Kidney epithelial cell (primary cell): ENCODE measurements around the gene HERC3. TPM values are rescaled to one million over a fixed set of nuclear protein-coding genes. Genes with fewer than 3 reads are reported as not detected.

Source experiments
- DNase-seq: peaks from one replicate; pipeline ENCODE4 v3.0.0-alpha.2; 2010; ENCODE audit warnings: low read depth
- H3K27me3 ChIP-seq: 2 replicates; pipeline ENCODE4 v1.6.0; 2011; ENCODE audit warnings: low read length; ENCODE audit not compliant: control insufficient read depth, insufficient read depth
- H3K36me3 ChIP-seq: 2 replicates; pipeline ENCODE4 v1.5.1; 2011; ENCODE audit warnings: low read length; ENCODE audit not compliant: control insufficient read depth, insufficient read depth
- H3K4me3 ChIP-seq: 2 replicates; pipeline ENCODE4 v1.5.1; 2011; ENCODE audit warnings: low read depth, mild to moderate bottlenecking, control low read depth, low read length
- total RNA-seq: library from RNA; depleted of rRNA; stranded (reverse); fragments of >200 nt; gene quantifications from 2 replicates; pipeline ENCODE4 v1.2.3, GENCODE V29; 2015
- TF ChIP-seq, protein P1 (sequence below): IDR thresholded peaks from 2 replicates; pipeline ENCODE4 v1.5.1; 2011; ENCODE audit warnings: mild to moderate bottlenecking, moderate library complexity, low read length, control low read depth, inconsistent platforms; ENCODE audit not compliant: insufficient read depth, poor library complexity, severe bottlenecking

Gene HERC3
- total RNA-seq, result 6.6 and 7.2 TPM in 2 replicates

- Histone ChIP-seq H3K27me3 (no peaks in the 10 kb centered on the region), H3K36me3 (no peaks in the 10 kb centered on the region), H3K4me3 (peak within 1 kb of the TSS; percentile 84)
- no peak for DNase-seq
- TF ChIP-seq, protein P1, sequence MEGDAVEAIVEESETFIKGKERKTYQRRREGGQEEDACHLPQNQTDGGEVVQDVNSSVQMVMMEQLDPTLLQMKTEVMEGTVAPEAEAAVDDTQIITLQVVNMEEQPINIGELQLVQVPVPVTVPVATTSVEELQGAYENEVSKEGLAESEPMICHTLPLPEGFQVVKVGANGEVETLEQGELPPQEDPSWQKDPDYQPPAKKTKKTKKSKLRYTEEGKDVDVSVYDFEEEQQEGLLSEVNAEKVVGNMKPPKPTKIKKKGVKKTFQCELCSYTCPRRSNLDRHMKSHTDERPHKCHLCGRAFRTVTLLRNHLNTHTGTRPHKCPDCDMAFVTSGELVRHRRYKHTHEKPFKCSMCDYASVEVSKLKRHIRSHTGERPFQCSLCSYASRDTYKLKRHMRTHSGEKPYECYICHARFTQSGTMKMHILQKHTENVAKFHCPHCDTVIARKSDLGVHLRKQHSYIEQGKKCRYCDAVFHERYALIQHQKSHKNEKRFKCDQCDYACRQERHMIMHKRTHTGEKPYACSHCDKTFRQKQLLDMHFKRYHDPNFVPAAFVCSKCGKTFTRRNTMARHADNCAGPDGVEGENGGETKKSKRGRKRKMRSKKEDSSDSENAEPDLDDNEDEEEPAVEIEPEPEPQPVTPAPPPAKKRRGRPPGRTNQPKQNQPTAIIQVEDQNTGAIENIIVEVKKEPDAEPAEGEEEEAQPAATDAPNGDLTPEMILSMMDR, result no peak
These were observed at the start of gene HERC3 for GRCh38 chr4:88591787-88592599. Gene HERC3 (plus strand): TSS chr4:88592480. CDS start chr4:88605824, 13,344 bp downstream.

DNA sequence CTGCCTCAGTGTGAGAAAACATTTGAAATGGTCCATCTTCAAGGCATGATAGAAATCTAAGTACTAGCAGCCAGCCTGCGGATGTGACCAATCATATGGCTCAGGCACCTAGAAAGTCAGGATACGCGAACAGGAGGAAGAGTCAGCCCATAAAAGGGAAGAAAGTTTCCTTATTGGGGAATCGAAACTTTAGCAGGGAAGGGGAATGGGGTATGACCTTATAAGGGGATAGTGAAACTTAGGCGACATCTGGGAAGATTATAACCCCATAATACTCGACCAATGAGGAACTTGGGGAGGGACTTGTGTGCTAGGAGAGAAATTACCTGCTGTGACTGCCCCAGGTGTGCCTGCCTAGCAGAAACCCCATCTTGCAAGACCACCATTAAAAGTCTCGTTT lies 42.5 kb upstream of the HERC3 start:
- no peaks in the 10 kb centered on the region for H3K36me3 ChIP-seq
- H3K4me3 ChIP-seq, result no peak overlapping the region
- DNase-seq, result no peak
- no peaks in the 10 kb centered on the region for H3K27me3 ChIP-seq
- TF ChIP-seq, protein P1, result no peak

GRCh38 chr4:88567591-88567990 lies 24.7 kb upstream of the HERC3 start:
- Histone ChIP-seq H3K4me3 (no peak overlapping the region), H3K27me3 (no peaks in the 10 kb centered on the region), H3K36me3 (no peaks in the 10 kb centered on the region)
- TF ChIP-seq, protein P1, result no peak
- no peak for DNase-seq

DNA sequence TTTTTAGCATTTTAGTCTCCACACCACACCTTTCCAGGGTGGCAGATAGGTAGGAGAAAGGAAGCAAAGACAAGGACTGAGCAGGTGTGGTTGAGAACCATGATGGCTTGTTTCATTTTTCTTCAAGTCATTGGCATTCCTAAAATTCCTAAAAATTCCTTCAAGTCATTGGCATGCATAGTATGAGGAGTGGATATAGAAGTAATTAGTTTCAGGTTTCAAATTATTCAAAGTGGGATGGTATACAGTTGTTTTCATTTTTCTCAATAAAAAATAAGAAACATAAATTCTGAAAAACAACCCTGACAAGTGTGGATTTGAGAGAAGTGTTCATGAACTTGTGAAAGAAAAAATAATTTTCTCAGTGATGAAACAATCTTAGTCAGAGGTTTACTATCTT lies 22.3 kb upstream of the HERC3 start:
- TF ChIP-seq, protein P1, result no peak
- Histone ChIP-seq H3K4me3 (no peak overlapping the region), H3K27me3 (no peaks in the 10 kb centered on the region), H3K36me3 (no peaks in the 10 kb centered on the region)
- DNase-seq, result no peak

GRCh38 chr4:88573276-88573980 lies 18.9 kb upstream of the HERC3 start:
- H3K36me3 ChIP-seq, result no peaks in the 10 kb centered on the region
- TF ChIP-seq, protein P1, result no peak
- H3K27me3 ChIP-seq, result no peaks in the 10 kb centered on the region
- no peak overlapping the region for H3K4me3 ChIP-seq
- no peak for DNase-seq
